Ovary (tissue), 9 donors: ENCODE measurements around the gene ENTHD1. TPM values are rescaled to one million over a fixed set of nuclear protein-coding genes. Genes with fewer than 3 reads are reported as not detected.

Experiments
- DNase-seq, 5 donors: peaks; one replicate each; pipeline ENCODE4 v3.0.0-alpha.2; 2019 to 2020
- H3K27ac ChIP-seq, 2 donors: fragments of 200-600 bp; one replicate each; pipeline versions ENCODE4 v1.5.1 to v1.8.0; 2019 to 2022
- H3K27me3 ChIP-seq: fragments of 200-600 bp; one replicate; pipeline ENCODE4 v1.8.0; 2022
- H3K36me3 ChIP-seq: fragments of 200-600 bp; sonication (generic); one replicate; pipeline ENCODE4 v1.5.1; 2019
- H3K4me1 ChIP-seq: one replicate; pipeline ENCODE4 v1.8.1; 2013; ENCODE audit warnings: mild to moderate bottlenecking, moderate library complexity; ENCODE audit not compliant: insufficient read depth
- H3K4me3 ChIP-seq: fragments of 200-600 bp; sonication (generic); one replicate; pipeline ENCODE4 v1.5.1; 2017
- H3K9me3 ChIP-seq, 2 donors: fragments of 200-600 bp in 1 of 2; sonication (generic) in 1 of 2; one replicate each; pipeline versions ENCODE4 v1.5.1 to v1.8.1; 2013 to 2019; ENCODE audit warnings: mild to moderate bottlenecking in 1 of 2, moderate library complexity in 1 of 2
- EP300 ChIP-seq: sonication (generic); formaldehyde crosslinking; IDR thresholded peaks from one replicate; pipeline ENCODE4 v1.6.1; 2017; ENCODE audit warnings: antibody characterized with exemption
- POLR2A ChIP-seq: fragments of 450-650 bp; IDR thresholded peaks from one replicate; pipeline ENCODE4 v1.6.1; 2017; ENCODE audit warnings: antibody characterized with exemption, mild to moderate bottlenecking, moderate library complexity
- WGBS, 3 donors: extraction: QIAGEN DNeasy Blood & Tissue Kit in 1 of 3; methylation state at CpG; one replicate each; pipeline versions ENCODE4 v1.1.5 to v1.1.7; 2013 to 2017; 5-methylcytosine and 5-hydroxymethylcytosine counted together
- intact Hi-C, 4 donors: fragments of 100-400 bp; cut with DNase I; formaldehyde crosslinking; loops; one replicate each; pipeline versions ENCODE4 v1.11.0 to v1.15.1; 2022 to 2023
- polyA plus RNA-seq, 2 donors: library from polyadenylated mRNA; stranded (reverse); fragments of 200-250 nt in 1 of 2; fragments of 350-450 nt in 1 of 2; fragmentation: Illumina TruSeq in 1 of 2; extraction: RNeasy Lipid Tissue Mini Kit (QIAGEN cat#74804) in 1 of 2; gene quantifications; one replicate each; pipeline ENCODE4 v1.2.3, GENCODE V29; 2013 to 2014
- total RNA-seq, 7 donors: library from RNA; depleted of rRNA in 2 of 7; stranded (reverse); fragments of >200 nt in 2 of 7; fragmentation: NEBNext Ultra II Directional in 3 of 7; extraction: Animal tissue kit (Norgen Biotek cat#: 25700) in 3 of 7; gene quantifications; one replicate each; pipeline versions ENCODE4 v1.1.0 to v1.2.4, GENCODE V29; 2016 to 2023
- TF ChIP-seq, protein P1 (sequence below), 3 donors: fragments of 450-650 bp in 2 of 3; fragments of 200-600 bp in 1 of 3; IDR thresholded peaks; one replicate each; pipeline versions ENCODE4 v1.5.1 to v1.8.0; 2016 to 2022; ENCODE audit warnings: antibody characterized with exemption in 3 of 3, mild to moderate bottlenecking in 1 of 3
- donor health status: DM: no; HTN: no; CAD: no; lungs with moderate emphysema.
- donor health status: DM: no; HTN: no; CAD: no.
- donor health status: Bipolar disorder and iron deficiency.
- donor health status: DM: yes; HTN: yes; CAD: no.
- donor health status: DM: no; HTN: no; CAD: no.
- donor health status: DM: yes; HTN: yes; CAD: no.

ENTHD1 gene
- total and polyA plus RNA-seq, 9 donors, result 0.23 TPM; not detected in 8

DNA sequence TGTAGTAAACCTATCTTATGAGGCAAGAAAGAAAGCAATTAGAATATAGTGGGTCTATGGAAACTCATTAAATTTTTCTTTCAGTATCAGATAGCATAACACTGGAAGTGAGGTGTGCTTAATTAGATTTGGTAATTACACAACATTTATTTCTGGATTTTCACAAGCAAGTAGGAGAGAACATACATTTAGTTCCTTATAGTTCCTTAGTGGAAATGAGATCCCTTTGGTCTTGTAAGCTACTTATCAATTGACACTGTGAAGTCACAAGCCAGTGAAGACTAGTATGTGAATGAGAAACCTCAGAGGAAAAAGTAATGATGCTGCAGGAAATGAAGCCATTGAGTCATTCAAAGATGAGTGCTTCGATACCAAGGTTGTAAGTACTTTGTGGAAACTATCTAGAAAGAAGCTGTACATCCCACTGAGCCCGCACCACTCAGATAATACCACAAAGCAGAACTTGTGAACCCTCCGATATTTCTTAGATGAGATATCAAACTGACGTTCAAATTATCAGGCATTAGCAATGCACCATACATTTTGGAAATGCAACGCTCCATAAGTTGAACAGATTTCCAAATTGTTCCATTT lies 53.5 kb downstream of the ENTHD1 start:
- no peak overlapping the region for H3K4me3 ChIP-seq
- intact Hi-C loops, result no loop called here
- TF ChIP-seq EP300 (no peak), POLR2A (no peak)
- TF ChIP-seq, protein P1, sequence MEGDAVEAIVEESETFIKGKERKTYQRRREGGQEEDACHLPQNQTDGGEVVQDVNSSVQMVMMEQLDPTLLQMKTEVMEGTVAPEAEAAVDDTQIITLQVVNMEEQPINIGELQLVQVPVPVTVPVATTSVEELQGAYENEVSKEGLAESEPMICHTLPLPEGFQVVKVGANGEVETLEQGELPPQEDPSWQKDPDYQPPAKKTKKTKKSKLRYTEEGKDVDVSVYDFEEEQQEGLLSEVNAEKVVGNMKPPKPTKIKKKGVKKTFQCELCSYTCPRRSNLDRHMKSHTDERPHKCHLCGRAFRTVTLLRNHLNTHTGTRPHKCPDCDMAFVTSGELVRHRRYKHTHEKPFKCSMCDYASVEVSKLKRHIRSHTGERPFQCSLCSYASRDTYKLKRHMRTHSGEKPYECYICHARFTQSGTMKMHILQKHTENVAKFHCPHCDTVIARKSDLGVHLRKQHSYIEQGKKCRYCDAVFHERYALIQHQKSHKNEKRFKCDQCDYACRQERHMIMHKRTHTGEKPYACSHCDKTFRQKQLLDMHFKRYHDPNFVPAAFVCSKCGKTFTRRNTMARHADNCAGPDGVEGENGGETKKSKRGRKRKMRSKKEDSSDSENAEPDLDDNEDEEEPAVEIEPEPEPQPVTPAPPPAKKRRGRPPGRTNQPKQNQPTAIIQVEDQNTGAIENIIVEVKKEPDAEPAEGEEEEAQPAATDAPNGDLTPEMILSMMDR (IDR thresholded peaks at IDR 0.05), result no peak
- no peaks in the 10 kb centered on the region for H3K4me1 ChIP-seq
- H3K27ac ChIP-seq, result no peak overlapping the region
- WGBS, 3 donors, result 89 to 92% (median 91%) methylated on average over 5 of the region's 5 CpGs
- H3K36me3 ChIP-seq, result no peaks in the 10 kb centered on the region
- no peaks in the 10 kb centered on the region for H3K9me3 ChIP-seq
- no peak for DNase-seq
- no peaks in the 10 kb centered on the region for H3K27me3 ChIP-seq

DNA sequence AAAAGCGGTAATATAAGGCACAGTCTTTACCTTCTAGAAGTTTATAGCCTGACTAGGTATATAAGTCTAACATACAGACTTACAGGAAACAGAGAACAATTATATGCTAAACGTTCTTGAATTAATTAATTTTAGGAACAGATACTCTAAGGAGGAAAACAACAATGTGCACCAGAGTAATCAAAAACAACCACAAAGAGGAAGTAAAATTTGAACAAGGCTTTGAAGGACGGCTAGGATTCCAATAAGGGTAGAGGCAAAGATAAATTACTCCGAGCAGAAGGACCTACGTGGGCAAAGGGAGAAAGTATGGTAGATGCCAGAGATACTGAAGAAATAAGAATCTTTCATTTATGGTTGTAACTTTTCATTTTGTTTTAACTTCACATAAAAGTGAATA lies 54.4 kb downstream of the ENTHD1 start:
- no peak for DNase-seq
- Histone ChIP-seq H3K27me3 (no peaks in the 10 kb centered on the region), H3K4me3 (no peak overlapping the region), H3K9me3 (no peaks in the 10 kb centered on the region), H3K4me1 (no peaks in the 10 kb centered on the region), H3K27ac (no peak overlapping the region), H3K36me3 (no peaks in the 10 kb centered on the region)
- TF ChIP-seq POLR2A, result no peak
- TF ChIP-seq, protein P1 (IDR thresholded peaks at IDR 0.05), result no peak
- TF ChIP-seq EP300, result no peak
- 50 to 64% (median 55%) methylated on average over 5 of the region's 5 CpGs for WGBS, 3 donors
- intact Hi-C loops, result no loop called here

DNA sequence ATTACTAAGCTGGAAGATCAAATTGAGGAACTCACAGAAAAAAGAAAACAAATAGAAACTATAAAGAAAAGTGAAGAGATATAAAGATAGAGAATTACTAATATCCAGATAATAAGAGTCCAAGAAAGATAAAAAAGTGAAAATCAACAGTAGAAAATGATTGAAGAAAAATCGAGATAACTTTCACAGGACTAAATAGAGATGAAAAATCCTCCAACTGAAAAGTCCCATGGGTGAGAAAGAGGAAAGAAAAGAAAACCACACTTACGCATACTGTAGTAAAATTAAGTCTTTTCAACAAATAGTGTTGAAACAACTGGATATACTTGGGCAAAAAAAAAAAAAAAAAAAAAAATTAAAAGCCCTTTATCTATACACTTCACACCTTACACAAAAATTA lies 60.0 kb downstream of the ENTHD1 start:
- H3K9me3 ChIP-seq, result no peaks in the 10 kb centered on the region
- WGBS, 3 donors, result 85 to 93% (median 91%) methylated on average over 2 of the region's 2 CpGs
- H3K27me3 ChIP-seq, result no peaks in the 10 kb centered on the region
- no peak overlapping the region for H3K4me3 ChIP-seq
- DNase-seq, result no peak
- no peaks in the 10 kb centered on the region for H3K4me1 ChIP-seq
- H3K27ac ChIP-seq, result no peak overlapping the region
- intact Hi-C loops, result no loop called here
- TF ChIP-seq POLR2A (no peak), EP300 (no peak)
- H3K36me3 ChIP-seq, result no peaks in the 10 kb centered on the region

DNA sequence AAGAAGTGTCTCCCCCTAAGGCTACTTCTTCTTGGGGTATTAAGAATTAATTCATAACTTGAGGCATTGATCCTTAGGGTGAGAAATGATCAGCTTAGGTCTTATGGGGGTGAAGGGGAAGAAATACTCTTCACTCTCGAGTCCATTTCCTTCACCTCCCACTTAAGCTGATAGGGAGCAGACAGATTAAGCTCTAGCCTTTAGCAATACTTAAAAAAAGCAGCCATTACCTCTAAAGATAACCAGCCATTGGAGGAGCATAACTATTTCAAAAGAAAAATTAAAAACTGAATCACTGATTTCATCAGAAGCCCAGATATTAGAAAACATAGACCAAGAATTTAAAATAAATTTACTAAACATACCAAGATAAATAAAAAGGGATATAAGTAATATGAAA lies 60.5 kb downstream of the ENTHD1 start:
- DNase-seq, result no peak
- Histone ChIP-seq H3K27me3 (no peaks in the 10 kb centered on the region), H3K27ac (no peak overlapping the region), H3K4me3 (no peak overlapping the region), H3K36me3 (no peaks in the 10 kb centered on the region), H3K9me3 (no peaks in the 10 kb centered on the region), H3K4me1 (no peaks in the 10 kb centered on the region)
- 0 to 24% (median 0%) methylated on average over 1 of the region's 1 CpG for WGBS, 3 donors
- intact Hi-C loops, result no loop called here
- TF ChIP-seq, protein P1 (IDR thresholded peaks at IDR 0.05), result no peak
- TF ChIP-seq EP300 (no peak), POLR2A (no peak)

DNA sequence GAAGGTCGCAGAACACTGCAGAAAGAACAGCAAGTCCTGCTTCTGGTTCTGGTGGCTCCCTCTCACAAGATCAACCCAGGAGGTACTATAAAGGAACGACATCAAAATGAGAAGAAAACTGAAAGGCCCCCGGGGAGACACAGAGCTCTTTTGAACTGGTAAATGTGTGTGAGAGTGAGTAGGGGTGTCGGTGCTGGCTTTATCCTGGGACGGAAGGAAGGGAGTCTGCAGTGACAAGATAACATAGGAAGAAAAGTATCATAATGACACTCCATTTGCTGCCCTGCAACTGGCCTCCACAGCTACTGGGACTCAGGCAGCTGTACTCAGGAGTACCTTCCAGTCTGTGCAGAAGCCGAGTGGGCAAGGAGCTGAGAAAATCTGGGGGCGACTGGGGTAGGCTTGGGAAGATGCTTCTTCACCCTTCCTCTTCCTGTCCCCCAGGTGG lies 60.9 kb downstream of the ENTHD1 start:
- Histone ChIP-seq H3K4me1 (no peaks in the 10 kb centered on the region), H3K27me3 (no peaks in the 10 kb centered on the region), H3K36me3 (no peaks in the 10 kb centered on the region), H3K27ac (no peak overlapping the region), H3K4me3 (no peak overlapping the region), H3K9me3 (no peaks in the 10 kb centered on the region)
- 28 to 32% (median 31%) methylated on average over 7 of the region's 7 CpGs for WGBS, 3 donors
- TF ChIP-seq POLR2A (no peak), EP300 (no peak)
- TF ChIP-seq, protein P1 (IDR thresholded peaks at IDR 0.05), result no peak
- no peak for DNase-seq
- intact Hi-C loops, result no loop called here
